ENCODE results near the gene TMSB10.

DNA sequence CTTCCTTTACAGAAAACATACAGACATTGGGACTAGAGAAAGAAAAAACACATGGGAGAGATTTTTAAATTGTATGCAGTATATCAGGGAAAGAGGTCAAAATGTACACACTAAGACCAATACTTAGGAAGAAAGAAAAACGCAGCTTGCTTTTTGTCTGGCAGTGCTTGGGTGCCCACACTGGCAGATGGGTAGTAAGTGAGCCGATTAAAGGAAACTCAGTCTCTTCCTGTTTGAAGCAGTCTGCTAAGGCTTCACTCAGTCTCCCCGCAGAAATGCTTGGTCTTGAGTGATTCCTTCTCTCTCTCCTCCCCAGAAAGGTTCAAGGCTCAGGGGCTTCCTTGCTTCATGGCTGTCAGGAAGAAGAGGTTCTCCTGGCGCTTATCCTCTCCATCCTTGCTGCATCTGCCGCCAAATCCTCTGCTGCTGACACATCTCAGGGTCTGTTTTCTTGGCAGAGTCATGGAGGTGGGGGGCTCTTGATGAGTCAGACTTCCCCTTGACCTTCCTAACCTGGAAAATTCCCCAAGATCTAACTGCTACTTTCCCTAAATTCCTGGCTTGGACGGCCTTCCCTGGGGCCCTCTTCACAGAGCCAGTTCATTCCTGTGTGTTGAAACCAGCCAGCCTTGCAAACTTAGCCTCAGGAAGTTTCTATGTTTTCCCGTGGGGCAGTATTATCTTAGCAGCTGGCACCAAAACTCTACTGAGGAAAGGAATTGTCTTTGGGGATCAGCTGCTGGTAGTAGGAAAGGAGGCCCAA lies 10.5 kb upstream of the TMSB10 start:
- no peak for TF ChIP-seq EZH2phosphoT487 (IDR thresholded peaks at IDR 0.05; ENCODE audit: borderline replicate concordance, low read length)
- TF ChIP-seq, protein P1, sequence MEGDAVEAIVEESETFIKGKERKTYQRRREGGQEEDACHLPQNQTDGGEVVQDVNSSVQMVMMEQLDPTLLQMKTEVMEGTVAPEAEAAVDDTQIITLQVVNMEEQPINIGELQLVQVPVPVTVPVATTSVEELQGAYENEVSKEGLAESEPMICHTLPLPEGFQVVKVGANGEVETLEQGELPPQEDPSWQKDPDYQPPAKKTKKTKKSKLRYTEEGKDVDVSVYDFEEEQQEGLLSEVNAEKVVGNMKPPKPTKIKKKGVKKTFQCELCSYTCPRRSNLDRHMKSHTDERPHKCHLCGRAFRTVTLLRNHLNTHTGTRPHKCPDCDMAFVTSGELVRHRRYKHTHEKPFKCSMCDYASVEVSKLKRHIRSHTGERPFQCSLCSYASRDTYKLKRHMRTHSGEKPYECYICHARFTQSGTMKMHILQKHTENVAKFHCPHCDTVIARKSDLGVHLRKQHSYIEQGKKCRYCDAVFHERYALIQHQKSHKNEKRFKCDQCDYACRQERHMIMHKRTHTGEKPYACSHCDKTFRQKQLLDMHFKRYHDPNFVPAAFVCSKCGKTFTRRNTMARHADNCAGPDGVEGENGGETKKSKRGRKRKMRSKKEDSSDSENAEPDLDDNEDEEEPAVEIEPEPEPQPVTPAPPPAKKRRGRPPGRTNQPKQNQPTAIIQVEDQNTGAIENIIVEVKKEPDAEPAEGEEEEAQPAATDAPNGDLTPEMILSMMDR (conservative IDR thresholded peaks at IDR 0.05; ENCODE audit: low read depth, low read length) = no peak

All from PC-3 (cell line).